H1 (cell line): ENCODE results near the gene ZMYND15. TPM values are rescaled to one million over a fixed set of nuclear protein-coding genes. Genes with fewer than 3 reads are reported as not detected.

Source experiments
- CHD2 ChIP-seq: IDR thresholded peaks from 2 replicates; pipeline ENCODE4 v1.6.1; 2012; ENCODE audit warnings: low read length, improper control_type of control experiment
- CTBP2 ChIP-seq: IDR thresholded peaks from 2 replicates; pipeline ENCODE4 v1.7.0; 2011; ENCODE audit warnings: borderline replicate concordance, mild to moderate bottlenecking, moderate library complexity, mixed read lengths, low read length; ENCODE audit not compliant: insufficient read depth, insufficient read length
- EZH2 ChIP-seq: fragments of 200-600 bp; sonication (generic); IDR thresholded peaks from 2 replicates; pipeline ENCODE4 v1.7.1; 2012; ENCODE audit warnings: low read depth, mild to moderate bottlenecking, moderate library complexity, low read length, inconsistent platforms; ENCODE audit not compliant: severe bottlenecking
- JUN ChIP-seq: IDR thresholded peaks from 2 replicates; pipeline ENCODE4 v1.6.1; 2011; ENCODE audit warnings: low read depth, mild to moderate bottlenecking, improper control_type of control experiment, low read length
- MAFK ChIP-seq: IDR thresholded peaks from 2 replicates; pipeline ENCODE4 v1.6.1; 2012; ENCODE audit warnings: low read depth, mild to moderate bottlenecking, improper control_type of control experiment, low read length
- POLR2AphosphoS5 ChIP-seq: IDR thresholded peaks from 2 replicates; pipeline ENCODE4 v1.6.1; 2011; ENCODE audit warnings: low read depth, low read length
- polyA plus RNA-seq, 7 experiments: library from polyadenylated mRNA; depleted of rRNA in 3 of 7; stranded (reverse) in 5 of 7; unstranded in 2 of 7; fragments of >200 nt in 5 of 7; fragments of 200-250 nt in 2 of 7; gene quantifications; 1 replicate in 5 of 7; 2 replicates in 1 of 7; 4 replicates in 1 of 7; pipeline versions ENCODE4 v1.2.1 to v1.2.3, GENCODE V29; 2011 to 2013; ENCODE audit warnings: missing spikeins in 2 of 7, mixed read lengths in 2 of 7
- total RNA-seq: library from RNA; stranded (reverse); fragmentation: NEBNext Ultra II Directional; extraction: Animal tissue kit (Norgen Biotek cat#: 25700); gene quantifications from 2 replicates; pipeline ENCODE4 v1.2.1, GENCODE V29; 2021

Gene ZMYND15
- total and polyA plus RNA-seq, 2 of the 8 experiments (the other 6 are each of a cell fraction or from before 2014, with no cell fraction given), result 0.53 to 0.58 TPM

DNA sequence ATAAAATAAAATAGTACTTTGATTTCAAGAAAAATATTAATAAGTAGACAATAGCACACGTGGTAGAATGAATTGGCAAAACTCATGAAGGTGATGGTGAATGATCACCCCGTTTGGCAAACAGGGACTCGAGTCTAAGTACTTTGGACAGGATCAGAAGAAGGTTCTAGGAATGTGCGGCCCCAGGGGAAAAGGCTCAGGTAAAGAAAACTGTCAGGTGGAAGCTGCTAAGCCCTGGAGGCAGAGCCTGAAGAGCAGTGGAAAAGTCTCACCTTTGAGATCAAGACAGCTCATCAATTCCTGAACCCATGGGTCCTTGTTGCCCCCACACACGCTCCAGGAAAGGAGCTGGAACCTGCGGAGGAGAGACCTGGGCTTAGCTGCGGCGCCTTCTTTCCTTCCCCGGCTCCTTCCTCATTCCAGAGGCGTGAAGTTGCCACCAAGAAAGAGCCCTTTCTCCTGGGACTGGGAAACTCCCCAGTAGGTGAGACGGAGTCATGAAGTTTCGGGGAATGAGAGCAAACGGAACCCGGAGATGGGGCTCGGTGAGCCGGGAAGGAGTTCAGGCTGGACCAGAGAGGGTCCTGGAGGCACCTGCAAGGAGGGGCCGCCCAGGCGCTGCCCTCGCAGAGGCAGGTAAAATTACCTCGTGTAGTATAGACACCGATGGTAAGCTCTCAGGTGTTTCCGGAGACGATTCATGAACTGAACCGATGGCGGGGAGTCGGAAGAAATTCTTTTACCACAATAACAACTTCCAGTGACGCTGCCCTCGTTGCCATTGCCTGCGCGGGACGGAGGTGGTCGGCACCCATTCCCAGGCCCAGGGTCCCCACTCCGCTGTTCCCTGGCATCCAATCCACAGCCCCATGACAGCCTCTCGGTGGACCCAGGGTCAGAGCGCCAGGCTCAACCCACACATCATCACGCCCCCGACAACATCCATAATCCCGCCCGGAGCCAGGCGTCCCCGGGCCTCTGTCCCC, 1.2 kb upstream of the ZMYND15 start (continued):
- peak; percentile 54 for TF ChIP-seq CTBP2
- TF ChIP-seq CHD2, result no peak
- TF ChIP-seq MAFK, result no peak
- peak; percentile 76 for TF ChIP-seq EZH2
- no peak for TF ChIP-seq POLR2AphosphoS5
- no peak for TF ChIP-seq JUN
- TF ChIP-seq, all 59 proteins: peak for 6
